ENCODE measurements around the gene INSR.

GRCh38 chr19:7109678-7110289 is 184.4 kb downstream of the INSR start:
- TF ChIP-seq CTCF (IDR thresholded peaks at IDR 0.05) (no peak), POLR2A (IDR thresholded peaks at IDR 0.05) (no peak)
